Amygdala (tissue), 56 donors: Measurements from ENCODE around the gene PRPH.
A peak's percentile ranks its signal among the peaks of the same experiment; 100 is the strongest.
"Not testable (repeated sequence)": the region's sequence is repeated elsewhere in the genome, so short reads cannot be mapped to it uniquely, and the experiment has no call there.

Experiments used
- DNase-seq, 56 donors: peaks; one replicate each; lab custom pipeline; 2025; lab: John Stamatoyannopoulos, UW

The PRPH gene

GRCh38 chr12:49296836-49297694, 2.1 kb downstream of the PRPH start:
- no peak for DNase-seq

- no peak for DNase-seq
Measured at GRCh38 chr12:49297695-49298060, 2.7 kb downstream of the PRPH start.

DNA sequence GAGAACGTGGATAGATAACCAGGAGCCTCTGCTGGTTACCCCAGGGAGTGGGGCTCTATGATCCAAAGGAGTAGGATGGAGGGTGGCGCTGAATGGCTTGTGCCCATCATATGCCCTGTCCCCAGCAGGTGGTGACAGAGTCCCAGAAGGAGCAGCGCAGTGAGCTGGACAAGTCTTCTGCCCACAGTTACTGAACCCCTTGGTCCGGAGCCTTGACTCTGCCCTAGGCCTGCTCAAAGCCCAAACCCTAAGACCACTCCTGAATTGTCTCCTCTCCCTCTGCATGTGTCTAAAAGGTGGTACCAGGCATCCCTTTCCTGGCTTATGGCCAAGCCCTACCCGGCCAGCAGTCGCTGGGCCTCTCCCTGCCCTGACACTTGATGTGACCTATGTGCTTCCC, 3.2 kb downstream of the PRPH start:
- DNase-seq: no peak

- DNase-seq: no peak
Measured at GRCh38 chr12:49301760-49302159, 6.8 kb downstream of the PRPH start.

DNA sequence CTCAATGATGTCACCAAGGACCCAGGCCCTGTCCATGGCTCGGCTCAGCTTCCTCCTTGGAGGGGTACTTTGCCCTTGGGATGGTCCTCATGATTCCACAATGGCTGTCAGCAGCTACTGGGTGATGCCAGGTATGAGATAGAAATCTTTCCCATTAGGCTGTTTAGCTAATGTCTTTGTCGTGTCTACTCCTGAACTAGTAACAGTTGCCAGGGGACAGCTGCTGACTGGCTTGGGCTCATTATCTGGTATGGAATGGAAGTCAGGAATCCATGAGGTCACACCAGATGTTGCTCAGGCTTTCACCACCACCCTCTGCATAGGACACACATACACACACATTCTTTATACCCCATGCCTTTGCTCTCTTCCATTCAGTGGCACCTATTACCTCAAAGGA, 9.2 kb downstream of the PRPH start:
- no peak for DNase-seq

DNA sequence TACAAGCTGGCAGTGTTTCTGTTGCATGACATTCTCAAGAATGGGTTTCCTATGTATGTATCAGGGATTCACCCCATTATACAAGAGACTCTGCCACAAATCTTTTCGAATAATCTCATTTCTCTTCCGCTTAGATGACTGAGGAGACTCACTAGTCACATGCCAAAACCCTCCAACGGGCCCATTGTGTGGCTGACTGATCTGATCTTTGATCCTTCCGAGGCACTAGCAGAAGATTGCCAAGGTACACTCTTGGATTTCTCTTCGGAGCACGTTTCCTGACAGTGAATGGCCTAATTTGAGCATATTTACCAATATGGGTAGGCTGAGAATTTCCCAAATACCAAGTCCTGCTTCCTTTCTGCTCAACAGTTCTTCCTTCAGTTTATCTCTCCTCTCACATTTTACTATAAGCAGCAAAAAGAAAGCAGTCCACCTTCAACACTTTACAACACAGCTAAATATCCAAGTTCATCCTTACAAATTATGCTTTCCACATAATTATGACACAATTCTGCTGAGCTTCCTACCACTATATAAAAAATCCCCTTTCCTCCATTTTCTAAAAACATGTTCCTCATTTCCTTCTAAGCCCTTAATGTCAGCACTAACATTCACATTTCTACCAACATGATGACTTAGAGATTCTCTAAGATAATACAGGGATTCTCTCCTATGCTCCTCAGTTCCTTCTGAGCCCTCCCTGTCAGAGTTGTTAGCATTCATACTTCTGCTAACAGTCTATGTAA, 11.0 kb downstream of the PRPH start:
- no peak for DNase-seq

DNA sequence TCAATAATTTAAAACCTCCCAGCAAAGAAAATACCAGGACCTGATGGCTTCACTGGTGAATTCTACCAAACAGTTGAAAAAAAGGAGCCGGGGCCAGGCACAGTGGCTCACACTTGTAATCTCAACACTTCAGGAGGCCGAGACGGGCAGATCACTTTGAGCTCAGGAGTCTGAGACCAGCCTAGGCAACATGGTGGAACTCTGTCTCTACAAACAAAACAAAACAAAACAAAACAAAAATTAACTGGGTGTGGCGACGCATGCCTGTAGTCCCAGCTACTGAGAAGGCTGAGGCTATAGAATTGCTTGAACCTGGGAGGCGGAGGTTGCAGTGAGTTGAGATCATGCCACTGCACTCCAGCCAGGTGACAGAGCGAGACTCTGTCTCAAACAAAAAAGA, 14.4 kb downstream of the PRPH start:
- DNase-seq: no peak

DNA sequence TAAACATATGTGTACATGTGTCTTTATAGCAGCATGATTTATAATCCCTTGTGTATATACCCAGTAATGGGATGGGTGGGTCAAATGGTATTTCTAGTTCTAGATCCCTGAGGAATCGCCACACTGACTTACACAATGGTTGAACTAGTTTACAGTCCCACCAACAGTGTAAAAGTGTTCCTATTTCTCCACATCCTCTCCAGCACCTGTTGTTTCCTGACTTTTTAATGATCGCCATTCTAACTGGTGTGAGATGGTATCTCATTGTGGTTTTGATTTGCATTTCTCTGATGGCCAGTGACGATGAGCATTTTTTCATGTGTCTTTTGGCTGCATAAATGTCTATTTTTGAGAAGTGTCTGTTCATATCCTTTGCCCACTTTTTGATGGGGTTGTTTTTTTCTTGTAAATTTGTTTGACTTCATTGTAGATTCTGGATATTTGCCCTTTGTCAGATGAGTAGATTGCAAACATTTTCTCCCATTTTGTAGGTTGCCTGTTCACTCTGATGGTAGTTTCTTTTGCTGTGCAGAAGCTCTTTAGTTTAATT, 15.6 kb downstream of the PRPH start:
- not testable (repeated sequence) for DNase-seq

- no peak for DNase-seq
Measured at GRCh38 chr12:49314811-49315210, 19.9 kb downstream of the PRPH start.

- not testable (repeated sequence) for DNase-seq
Measured at GRCh38 chr12:49317118-49317517, 22.2 kb downstream of the PRPH start.

GRCh38 chr12:49320411-49321103, 25.6 kb downstream of the PRPH start:
- DNase-seq: not testable (repeated sequence)

- no peak for DNase-seq
Measured at GRCh38 chr12:49322367-49322707, 27.4 kb downstream of the PRPH start.

DNA sequence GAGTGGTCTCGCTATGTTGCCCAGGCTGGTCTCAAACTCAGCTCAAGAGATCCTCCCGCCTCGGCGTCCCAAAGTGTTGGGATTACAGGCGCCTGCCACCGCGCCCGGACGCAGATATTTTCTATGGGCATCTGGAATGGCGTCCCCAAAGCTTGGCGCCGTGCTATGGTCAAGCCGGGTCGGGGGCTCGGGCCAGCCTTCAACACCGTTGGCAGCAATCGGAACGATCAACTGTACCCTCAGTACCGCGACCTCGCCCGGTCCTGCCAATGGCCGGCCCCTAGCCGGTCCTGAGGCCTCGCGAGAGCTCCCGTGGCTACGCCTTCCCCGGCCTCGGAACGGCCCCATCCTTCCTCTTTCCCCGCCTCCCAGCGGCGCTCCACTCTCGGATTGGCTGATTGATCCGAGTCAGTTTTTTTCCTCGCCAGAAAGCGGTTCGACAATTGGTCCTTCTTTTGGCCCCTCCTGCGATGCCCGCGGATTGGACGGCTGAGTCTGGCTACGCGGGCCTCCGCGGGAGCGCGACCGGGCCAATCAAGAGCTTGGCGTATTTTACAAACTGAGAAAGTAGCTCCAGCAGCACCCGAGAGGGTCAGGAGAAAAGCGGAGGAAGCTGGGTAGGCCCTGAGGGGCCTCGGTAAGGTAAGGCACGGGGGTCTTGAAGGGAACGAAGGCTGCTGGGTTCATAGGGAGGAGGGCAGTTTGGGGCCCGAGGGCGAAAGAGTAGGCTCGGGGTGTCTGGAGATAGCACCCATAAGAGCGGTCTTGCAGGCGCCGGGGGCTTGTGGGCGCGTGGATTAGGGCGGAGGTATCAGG, 28.0 kb downstream of the PRPH start, which contains the start of gene TROAP:
Gene TROAP (plus strand): TSS at position 548 of the 816 bp plus-strand sequence. CDS start 354 bp downstream, outside the sequence.
- DNase-seq: peak; percentile 58 to 99 (median 95)

GRCh38 chr12:49323524-49324097, 28.7 kb downstream of the PRPH start:
- no peak for DNase-seq

- DNase-seq: no peak
Measured at GRCh38 chr12:49325606-49326005, 30.7 kb downstream of the PRPH start.

GRCh38 chr12:49327368-49327767, 32.4 kb downstream of the PRPH start:
- DNase-seq: no peak

GRCh38 chr12:49327887-49328286, 32.9 kb downstream of the PRPH start:
- no peak for DNase-seq

DNA sequence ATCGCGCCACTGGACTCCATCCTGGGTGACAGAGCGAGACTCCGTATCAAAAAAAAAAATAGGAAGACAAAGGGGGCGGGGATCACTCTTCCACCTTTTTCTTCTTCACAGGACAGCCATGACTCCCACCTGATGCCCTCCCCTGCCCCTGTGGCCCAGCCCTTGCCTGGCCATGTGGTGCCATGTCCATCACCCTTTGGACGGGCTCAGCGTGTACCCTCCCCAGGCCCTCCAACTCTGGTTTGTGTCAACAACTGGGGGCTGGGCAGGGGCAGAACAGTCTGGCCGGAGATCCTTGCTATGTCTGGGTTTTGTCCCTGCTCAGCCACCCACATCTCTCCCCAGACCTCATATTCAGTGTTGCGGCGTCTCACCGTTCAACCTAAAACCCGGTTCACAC, 33.9 kb downstream of the PRPH start:
- DNase-seq: no peak

GRCh38 chr12:49330032-49330619, 35.2 kb downstream of the PRPH start:
- DNase-seq: no peak
